ENCODE data around the gene RPL26.
"Not testable (repeated sequence)": the region's sequence is repeated elsewhere in the genome, so short reads cannot be mapped to it uniquely, and the experiment has no call there.

The RPL26 gene

GRCh38 chr17:8405499-8406016, 22.6 kb upstream of the RPL26 start:
- no peaks in the 10 kb centered on the region for H3K36me3 Mint-ChIP-seq (ENCODE audit: low read depth)
- H3K4me1 Mint-ChIP-seq: no peaks in the 10 kb centered on the region
- H3K27ac Mint-ChIP-seq: no peak overlapping the region
- TF ChIP-seq CTCF (IDR thresholded peaks at IDR 0.05; ENCODE audit: unreplicated experiment in 3 of 3): no peak
- peaks cover 25% of the 10 kb centered on the region for H3K27me3 Mint-ChIP-seq (ENCODE audit: low read depth)
- no peaks in the 10 kb centered on the region for H3K9me3 Mint-ChIP-seq
- no peak overlapping the region for H3K4me3 Mint-ChIP-seq

- no peak overlapping the region for H3K4me3 Mint-ChIP-seq
- no peak for TF ChIP-seq CTCF (IDR thresholded peaks at IDR 0.05; ENCODE audit: unreplicated experiment in 3 of 3)
- no peak overlapping the region for H3K27ac Mint-ChIP-seq
- H3K27me3 Mint-ChIP-seq (ENCODE audit: low read depth): peaks cover 29% of the 10 kb centered on the region
- no peaks in the 10 kb centered on the region for H3K36me3 Mint-ChIP-seq (ENCODE audit: low read depth)
- no peaks in the 10 kb centered on the region for H3K4me1 Mint-ChIP-seq
- no peaks in the 10 kb centered on the region for H3K9me3 Mint-ChIP-seq
Measured at GRCh38 chr17:8402921-8403536, 20.0 kb upstream of the RPL26 start.

DNA sequence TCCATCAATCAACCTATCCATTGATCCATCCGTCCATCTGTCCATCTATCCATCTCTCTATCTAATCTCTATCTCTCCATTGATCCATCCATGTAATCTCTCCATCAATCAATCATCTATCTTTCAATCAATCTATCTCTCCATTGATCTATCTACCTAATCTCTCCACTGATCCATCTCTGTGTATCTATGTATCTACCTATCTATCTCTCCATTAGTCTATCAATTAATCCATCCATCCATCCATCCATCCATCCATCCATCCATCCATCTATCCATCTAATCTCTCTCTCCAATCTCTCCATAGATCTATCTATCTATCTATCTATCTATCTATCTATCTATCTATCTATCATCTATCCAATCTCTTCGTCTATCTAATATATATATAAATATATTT, 18.1 kb upstream of the RPL26 start:
- Mint-ChIP-seq H3K36me3 (ENCODE audit: low read depth) (no peaks in the 10 kb centered on the region), H3K27me3 (ENCODE audit: low read depth) (peaks cover 47% of the 10 kb centered on the region), H3K9me3 (no peaks in the 10 kb centered on the region), H3K4me3 (no peak overlapping the region), H3K4me1 (no peaks in the 10 kb centered on the region), H3K27ac (no peak overlapping the region)
- TF ChIP-seq CTCF (IDR thresholded peaks at IDR 0.05; ENCODE audit: unreplicated experiment in 3 of 3): no peak

GRCh38 chr17:8398980-8399379, 16.0 kb upstream of the RPL26 start:
- TF ChIP-seq CTCF (IDR thresholded peaks at IDR 0.05; ENCODE audit: unreplicated experiment in 3 of 3): no peak
- no peak overlapping the region for H3K27ac Mint-ChIP-seq
- H3K4me1 Mint-ChIP-seq: peaks cover 8% of the 10 kb centered on the region
- peaks cover 57% of the 10 kb centered on the region for H3K27me3 Mint-ChIP-seq (ENCODE audit: low read depth)
- no peaks in the 10 kb centered on the region for H3K9me3 Mint-ChIP-seq
- H3K4me3 Mint-ChIP-seq: no peak overlapping the region
- no peaks in the 10 kb centered on the region for H3K36me3 Mint-ChIP-seq (ENCODE audit: low read depth)

DNA sequence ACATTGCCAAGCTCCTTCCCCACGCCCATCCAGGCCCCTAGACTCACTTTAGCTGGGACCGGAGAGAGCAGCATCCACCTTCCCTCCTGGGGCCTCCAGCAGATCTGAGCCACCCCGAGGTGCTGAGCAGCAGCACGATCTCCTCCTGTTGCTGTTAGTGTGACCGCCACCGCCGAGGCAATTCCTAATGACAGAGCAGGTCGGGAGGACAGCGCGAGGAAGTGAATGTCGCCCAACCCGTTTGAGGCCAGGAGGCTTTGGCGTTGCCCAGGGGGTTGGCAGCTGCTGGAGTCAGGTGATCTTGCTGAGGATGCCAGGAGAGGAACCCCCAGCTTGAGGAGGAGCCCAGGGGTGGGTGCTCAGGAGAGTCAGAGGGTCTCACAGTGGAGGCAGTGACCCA, 14.6 kb upstream of the RPL26 start, which contains the start of gene RNF222:
RNF222 (minus strand) TSS at position 192 of the 400 bp plus-strand sequence. CDS start 4,366 bp downstream, outside the sequence.
- H3K4me3 Mint-ChIP-seq: no peak within 1 kb of the TSS
- H3K36me3 Mint-ChIP-seq (ENCODE audit: low read depth): no peaks in the 10 kb centered on the region
- H3K27ac Mint-ChIP-seq: no peak within 1 kb of the TSS
- peaks cover 57% of the 10 kb centered on the region for H3K27me3 Mint-ChIP-seq (ENCODE audit: low read depth)
- TF ChIP-seq CTCF (IDR thresholded peaks at IDR 0.05; ENCODE audit: unreplicated experiment in 3 of 3): no peak
- peaks cover 8% of the 10 kb centered on the region for H3K4me1 Mint-ChIP-seq
- no peaks in the 10 kb centered on the region for H3K9me3 Mint-ChIP-seq

- H3K36me3 Mint-ChIP-seq (ENCODE audit: low read depth); H3K27ac Mint-ChIP-seq; H3K9me3 Mint-ChIP-seq; H3K4me1 Mint-ChIP-seq; H3K4me3 Mint-ChIP-seq: not testable (repeated sequence)
- peaks cover 37% of the 10 kb centered on the region for H3K27me3 Mint-ChIP-seq (ENCODE audit: low read depth)
Measured at GRCh38 chr17:8394497-8394896, 11.5 kb upstream of the RPL26 start.

Data from nephron (organoid).